ENCODE results near the gene PRKCSH. TPM values are rescaled to one million over a fixed set of nuclear protein-coding genes. Genes with fewer than 3 reads are reported as not detected.

PRKCSH gene, protein sequence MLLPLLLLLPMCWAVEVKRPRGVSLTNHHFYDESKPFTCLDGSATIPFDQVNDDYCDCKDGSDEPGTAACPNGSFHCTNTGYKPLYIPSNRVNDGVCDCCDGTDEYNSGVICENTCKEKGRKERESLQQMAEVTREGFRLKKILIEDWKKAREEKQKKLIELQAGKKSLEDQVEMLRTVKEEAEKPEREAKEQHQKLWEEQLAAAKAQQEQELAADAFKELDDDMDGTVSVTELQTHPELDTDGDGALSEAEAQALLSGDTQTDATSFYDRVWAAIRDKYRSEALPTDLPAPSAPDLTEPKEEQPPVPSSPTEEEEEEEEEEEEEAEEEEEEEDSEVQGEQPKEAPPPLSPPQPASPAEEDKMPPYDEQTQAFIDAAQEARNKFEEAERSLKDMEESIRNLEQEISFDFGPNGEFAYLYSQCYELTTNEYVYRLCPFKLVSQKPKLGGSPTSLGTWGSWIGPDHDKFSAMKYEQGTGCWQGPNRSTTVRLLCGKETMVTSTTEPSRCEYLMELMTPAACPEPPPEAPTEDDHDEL
- total RNA-seq (2022; extraction: Qiagen RNA extraction): 242 to 258 TPM (median 251 TPM) in 5 replicates

DNA sequence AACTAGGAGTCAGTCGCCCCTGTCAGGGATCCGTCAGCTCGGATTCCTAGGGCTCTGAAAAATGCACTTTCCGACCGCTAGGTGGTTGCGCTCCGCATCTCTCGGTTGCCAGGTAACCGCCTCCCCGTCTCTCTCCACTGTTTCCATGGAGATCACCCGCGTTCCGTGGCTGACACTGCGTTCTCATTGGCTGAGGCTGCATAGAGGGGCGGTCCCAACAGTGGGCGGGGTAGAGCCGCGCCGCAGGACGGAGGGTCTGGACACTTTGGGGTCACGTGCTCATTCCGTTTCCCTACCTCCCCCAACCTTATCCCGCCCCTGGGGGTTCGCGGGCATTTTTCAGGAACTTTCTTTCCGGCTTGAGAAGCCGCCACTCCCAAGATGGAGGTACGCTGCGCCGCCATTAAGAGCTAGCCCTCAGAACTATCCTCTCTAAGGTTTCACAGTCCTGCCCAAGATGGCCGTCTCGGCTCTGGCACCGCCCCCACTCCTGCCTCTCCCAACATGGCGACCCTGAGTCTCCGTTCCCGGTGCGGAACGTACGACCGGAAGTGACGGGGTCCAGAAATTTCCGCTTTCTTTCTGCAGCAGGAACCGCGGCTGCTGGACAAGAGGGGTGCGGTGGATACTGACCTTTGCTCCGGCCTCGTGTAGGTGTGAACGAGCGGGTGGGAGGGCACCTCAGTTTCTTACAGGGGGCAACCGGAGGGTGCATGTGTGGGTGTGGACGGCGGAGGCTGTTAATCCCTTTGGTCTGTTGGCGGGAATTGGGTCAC, at the start of gene PRKCSH, which contains the start of gene ODAD3:
TSS of gene PRKCSH (plus strand) at position 579 of the 776 bp plus-strand sequence. CDS start 483 bp downstream, outside the sequence.
TSS of gene ODAD3 (minus strand) at position 65 of the 776 bp plus-strand sequence. CDS start 105 bp downstream, outside the sequence.

GRCh38 chr19:11418549-11419506, 16.6 kb upstream of the PRKCSH start, which contains the start of gene RGL3:
TSS of gene RGL3 (minus strand) at chr19:11419314. CDS start at chr19:11419278, 36 bp downstream.

GRCh38 chr19:11480715-11481533, 45.5 kb downstream of the PRKCSH start, which contains the start of gene ELAVL3:
TSS of gene ELAVL3 (minus strand) at chr19:11481046. CDS start at chr19:11480608, 438 bp downstream.

Other genes starting within 250 kb of the PRKCSH start
- 39.2 to 48.5 TPM (median 46.7 TPM) in 5 replicates for gene KANK2, start 238.1 kb upstream of the PRKCSH start, total RNA-seq (2022; extraction: Qiagen RNA extraction)
- gene ANGPTL8, start 196.0 kb upstream of the PRKCSH start, total RNA-seq (2022; extraction: Qiagen RNA extraction): 0.52 TPM in 1 of 5 replicates, not detected in the others
- 6.0 to 12.5 TPM (median 9.2 TPM) in 5 replicates for gene DOCK6, start 173.1 kb upstream of the PRKCSH start, total RNA-seq (2022; extraction: Qiagen RNA extraction)
- not detected in 5 replicates for gene TSPAN16, start 139.5 kb upstream of the PRKCSH start, total RNA-seq (2022; extraction: Qiagen RNA extraction)
- gene RAB3D, start 96.0 kb upstream of the PRKCSH start, total RNA-seq (2022; extraction: Qiagen RNA extraction): 3.5 to 4.2 TPM (median 3.7 TPM) in 5 replicates
- gene TMEM205, start 89.4 kb upstream of the PRKCSH start, total RNA-seq (2022; extraction: Qiagen RNA extraction): 96.1 to 136 TPM (median 106 TPM) in 5 replicates
- 4.6 to 6.0 TPM (median 5.4 TPM) in 5 replicates for gene CCDC159, start 89.1 kb upstream of the PRKCSH start, total RNA-seq (2022; extraction: Qiagen RNA extraction)
- 7.1 to 10.7 TPM (median 9.4 TPM) in 5 replicates for gene PLPPR2, start 80.2 kb upstream of the PRKCSH start, total RNA-seq (2022; extraction: Qiagen RNA extraction)
- 1.8 to 2.5 TPM (median 2.0 TPM) in 5 replicates for gene SWSAP1, start 61.0 kb upstream of the PRKCSH start, total RNA-seq (2022; extraction: Qiagen RNA extraction)
- gene EPOR, start 51.3 kb upstream of the PRKCSH start, total RNA-seq (2022; extraction: Qiagen RNA extraction): 3.1 to 5.0 TPM (median 4.6 TPM) in 5 replicates
- gene RGL3, start 16.3 kb upstream of the PRKCSH start, total RNA-seq (2022; extraction: Qiagen RNA extraction): 1.1 to 3.0 TPM (median 1.7 TPM) in 5 replicates
- gene ODAD3, start 514 bp upstream of the PRKCSH start, total RNA-seq (2022; extraction: Qiagen RNA extraction): 0.49 to 1.6 TPM (median 1.1 TPM) in 5 replicates
- gene ELAVL3, start 45.4 kb downstream of the PRKCSH start, total RNA-seq (2022; extraction: Qiagen RNA extraction): 0.09 to 0.21 TPM (median 0.15 TPM) in 4 of 5 replicates, not detected in the other
- 4.5 to 6.4 TPM (median 5.0 TPM) in 5 replicates for gene ZNF653, start 70.2 kb downstream of the PRKCSH start, total RNA-seq (2022; extraction: Qiagen RNA extraction)
- gene ECSIT, start 93.5 kb downstream of the PRKCSH start, total RNA-seq (2022; extraction: Qiagen RNA extraction): 23.8 to 32.3 TPM (median 31.6 TPM) in 5 replicates
- gene CNN1, start 103.2 kb downstream of the PRKCSH start, total RNA-seq (2022; extraction: Qiagen RNA extraction): 0.31 to 0.77 TPM (median 0.39 TPM) in 5 replicates
- gene ELOF1, start 123.6 kb downstream of the PRKCSH start, total RNA-seq (2022; extraction: Qiagen RNA extraction): 94.7 to 120 TPM (median 95.7 TPM) in 5 replicates
- 0.16 to 0.72 TPM (median 0.28 TPM) in 3 of 5 replicates, not detected in the others for gene ACP5, start 142.0 kb downstream of the PRKCSH start, total RNA-seq (2022; extraction: Qiagen RNA extraction)
- gene ZNF627, start 161.8 kb downstream of the PRKCSH start, total RNA-seq (2022; extraction: Qiagen RNA extraction): 2.8 to 4.9 TPM (median 3.9 TPM) in 5 replicates

Data from A549 treated with Mapracorat at 1 μM for 4 hours (cell line).